H7 (cell line): ENCODE results near the gene POLDIP3. TPM values are rescaled to one million over a fixed set of nuclear protein-coding genes. Genes with fewer than 3 reads are reported as not detected.
"Not testable (repeated sequence)": the region's sequence is repeated elsewhere in the genome, so short reads cannot be mapped to it uniquely, and the experiment has no call there.

ENCODE experiments used
- DNase-seq: peaks from one replicate; pipeline ENCODE4 v3.0.0; 2012
- H3K27me3 ChIP-seq: 2 replicates; pipeline ENCODE4 v1.6.0; 2011; ENCODE audit warnings: mild to moderate bottlenecking, low read length; ENCODE audit not compliant: control insufficient read depth, insufficient read depth
- H3K36me3 ChIP-seq: replicated peaks from 2 replicates; pipeline ENCODE4 v1.5.1; 2011; ENCODE audit warnings: low read length; ENCODE audit not compliant: control insufficient read depth, insufficient read depth
- H3K4me3 ChIP-seq: 2 replicates; pipeline ENCODE4 v1.5.1; 2011; ENCODE audit warnings: low read depth, mild to moderate bottlenecking, control low read depth, low read length, moderate library complexity; ENCODE audit not compliant: insufficient read depth
- total RNA-seq: library from RNA; depleted of rRNA; stranded (reverse); fragments of >200 nt; shearing (Covaris generic); gene quantifications from 2 replicates; pipeline ENCODE4 v1.2.3, GENCODE V29; 2014

The POLDIP3 gene
- total RNA-seq, 1 experiment from 2014 or later = 43.2 TPM

DNA sequence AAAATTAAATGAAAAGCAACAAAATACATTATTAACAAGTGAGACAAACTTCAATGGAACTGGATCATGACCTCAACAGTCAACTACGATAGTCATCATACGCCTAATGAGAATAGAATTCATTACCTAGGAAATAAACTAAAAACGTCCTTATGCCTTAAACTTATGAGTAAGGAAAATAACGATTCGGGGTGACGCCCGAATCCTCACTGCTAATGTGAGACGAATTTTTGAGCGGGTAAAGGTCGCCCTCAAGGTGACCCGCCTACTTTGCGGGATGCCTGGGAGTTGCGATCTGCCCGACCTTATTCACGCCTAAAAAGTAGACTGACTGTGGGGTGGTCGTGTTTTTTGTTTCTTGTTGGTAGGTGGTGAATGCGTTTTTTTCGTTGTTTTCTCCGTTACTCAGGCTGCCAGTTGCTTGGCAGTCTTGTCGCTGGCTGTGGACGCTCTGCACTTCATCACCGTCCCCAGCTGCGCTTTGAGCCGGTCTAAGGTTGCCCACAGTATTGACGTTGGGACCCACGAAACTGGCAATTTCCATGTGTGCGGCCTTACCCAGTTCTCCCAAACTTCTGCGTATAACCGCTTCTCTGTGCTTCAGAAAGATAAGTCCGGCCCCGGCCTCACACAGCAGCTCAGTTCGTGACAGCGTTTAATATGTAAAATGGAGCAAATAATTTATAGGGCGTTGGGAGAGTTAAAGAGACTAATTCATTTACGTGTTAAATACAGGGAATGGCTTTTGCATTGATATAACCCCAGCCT is 593 bp upstream of the POLDIP3 start:
- no peaks in the 10 kb centered on the region for H3K27me3 ChIP-seq
- no peaks in the 10 kb centered on the region; the same call in none of the 2 replicates for H3K36me3 ChIP-seq
- peak overlapping the region; percentile 11; the same call in 1 of the 2 replicates for H3K4me3 ChIP-seq
- DNase-seq = peak; percentile 91

DNA sequence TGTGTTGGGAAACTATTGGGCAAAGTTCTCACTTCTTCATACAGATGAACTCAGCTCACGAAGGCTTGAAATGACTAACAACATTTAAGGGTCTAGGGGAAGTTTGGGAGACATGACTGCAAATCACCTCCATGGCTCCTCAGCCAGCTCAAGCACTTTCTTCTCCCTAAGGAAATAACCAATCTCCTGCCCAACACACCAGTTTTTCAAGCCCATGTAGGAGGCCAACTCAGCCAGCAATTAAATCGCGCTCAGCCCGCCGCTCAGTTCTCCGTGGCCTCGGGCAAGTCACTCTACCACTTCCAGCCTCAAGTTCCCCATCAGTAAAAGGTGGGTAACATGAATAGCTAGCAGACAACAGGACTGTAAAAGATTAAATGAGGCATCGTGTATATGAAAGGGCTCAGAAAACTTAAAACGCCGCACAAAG is 796 bp downstream of the POLDIP3 start:
- Histone ChIP-seq H3K36me3 (no peaks in the 10 kb centered on the region; the same call in none of the 2 replicates), H3K27me3 (no peaks in the 10 kb centered on the region), H3K4me3 (peak overlapping the region; percentile 89)
- DNase-seq = no peak

DNA sequence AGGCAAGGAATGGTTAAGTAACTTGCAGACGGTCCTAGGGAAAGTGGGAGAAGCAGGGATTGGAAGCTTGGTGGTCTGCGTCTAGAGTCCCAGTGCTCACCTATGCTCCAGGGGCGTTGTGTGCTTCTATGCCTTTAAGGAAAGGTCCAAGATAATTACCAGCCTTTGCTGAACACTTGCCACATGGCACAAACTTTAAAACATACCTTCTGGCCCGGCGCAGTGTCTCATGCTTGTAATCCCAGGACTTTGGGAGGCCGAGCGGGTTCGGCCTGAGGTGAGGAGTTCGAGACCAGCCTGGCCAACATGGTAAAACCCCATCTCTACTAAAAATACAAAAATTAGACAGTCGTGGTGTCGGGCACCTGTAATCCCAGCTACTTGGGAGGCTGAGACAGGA is 2.3 kb downstream of the POLDIP3 start:
- peaks cover 4% of the 10 kb centered on the region for H3K36me3 ChIP-seq
- no peak overlapping the region for H3K4me3 ChIP-seq

DNA sequence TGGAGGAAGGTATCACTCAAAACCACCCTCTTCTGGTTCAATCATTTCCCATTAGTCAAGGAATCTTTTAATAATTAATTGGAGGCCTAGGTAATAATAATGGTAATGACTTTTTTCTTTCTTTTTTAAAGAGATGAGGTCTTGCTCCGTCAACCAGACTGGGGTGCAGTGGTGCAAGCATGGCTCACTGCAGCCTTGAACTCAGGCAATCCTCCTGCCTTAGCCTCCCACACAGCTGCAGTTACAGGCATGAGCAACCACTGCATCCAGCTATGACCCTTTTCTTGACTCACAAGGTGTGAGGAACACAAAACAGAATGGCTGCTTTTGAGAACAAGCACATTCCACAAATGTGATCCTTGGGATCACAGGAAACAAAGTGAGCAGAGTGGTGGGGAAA is 3.6 kb downstream of the POLDIP3 start:
- DNase-seq = no peak
- peaks cover 4% of the 10 kb centered on the region for H3K36me3 ChIP-seq

More for the DNA sequence above, 2.3 kb downstream of the POLDIP3 start:
- DNase-seq = no peak
- no peaks in the 10 kb centered on the region for H3K27me3 ChIP-seq

DNA sequence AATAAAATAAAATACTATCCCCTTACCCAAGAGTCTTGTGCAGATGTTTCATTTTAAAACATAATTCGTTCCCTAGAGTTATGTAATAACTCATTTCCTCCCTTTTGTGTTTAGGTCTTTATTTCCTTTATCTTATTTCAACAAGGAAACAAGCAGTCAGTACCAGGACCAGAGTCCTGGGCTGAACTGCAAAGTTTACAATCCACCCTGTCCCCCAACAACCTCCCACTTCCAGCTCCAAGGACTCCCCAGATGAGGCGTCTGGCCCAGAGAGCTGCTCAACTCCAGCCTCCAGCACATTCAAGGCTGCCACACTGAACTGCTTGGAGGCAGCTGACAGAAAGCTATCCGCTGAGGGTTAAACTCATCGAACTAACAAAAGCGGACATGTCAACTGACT is 4.5 kb downstream of the POLDIP3 start:
- DNase-seq = no peak
- Histone ChIP-seq H3K36me3 (peaks cover 4% of the 10 kb centered on the region), H3K27me3 (no peaks in the 10 kb centered on the region), H3K4me3 (no peak overlapping the region)

More for the DNA sequence above, 3.6 kb downstream of the POLDIP3 start:
- H3K4me3 ChIP-seq = no peak overlapping the region
- no peaks in the 10 kb centered on the region for H3K27me3 ChIP-seq

DNA sequence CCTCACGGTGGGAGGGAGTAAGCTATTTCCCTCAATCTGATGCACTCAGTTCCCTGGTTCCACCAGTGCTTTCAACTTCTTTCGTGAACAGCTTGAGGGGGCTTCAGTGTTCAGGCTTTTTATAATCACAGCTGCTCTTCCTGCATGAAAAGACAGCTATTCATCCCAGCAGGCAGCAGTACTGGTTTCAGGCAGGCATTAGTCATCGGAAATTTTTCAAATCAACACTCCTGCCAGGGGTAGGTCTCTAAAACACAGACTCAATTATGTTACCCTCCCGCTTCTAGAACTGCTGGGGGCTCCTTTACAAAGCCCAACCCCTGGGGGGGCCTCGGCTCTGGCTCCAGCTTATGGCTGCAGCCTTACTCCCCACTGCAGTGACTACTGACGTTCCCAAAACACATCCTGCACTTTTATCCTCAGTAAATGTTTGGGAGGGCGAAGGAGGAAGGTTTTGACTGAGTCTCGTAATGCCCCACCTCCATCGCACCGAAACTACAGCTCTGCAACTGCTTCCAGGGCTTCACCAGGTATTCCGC is 5.8 kb downstream of the POLDIP3 start:
- peaks cover 5% of the 10 kb centered on the region for H3K36me3 ChIP-seq
- no peak overlapping the region for H3K4me3 ChIP-seq
- no peaks in the 10 kb centered on the region for H3K27me3 ChIP-seq
- no peak for DNase-seq

DNA sequence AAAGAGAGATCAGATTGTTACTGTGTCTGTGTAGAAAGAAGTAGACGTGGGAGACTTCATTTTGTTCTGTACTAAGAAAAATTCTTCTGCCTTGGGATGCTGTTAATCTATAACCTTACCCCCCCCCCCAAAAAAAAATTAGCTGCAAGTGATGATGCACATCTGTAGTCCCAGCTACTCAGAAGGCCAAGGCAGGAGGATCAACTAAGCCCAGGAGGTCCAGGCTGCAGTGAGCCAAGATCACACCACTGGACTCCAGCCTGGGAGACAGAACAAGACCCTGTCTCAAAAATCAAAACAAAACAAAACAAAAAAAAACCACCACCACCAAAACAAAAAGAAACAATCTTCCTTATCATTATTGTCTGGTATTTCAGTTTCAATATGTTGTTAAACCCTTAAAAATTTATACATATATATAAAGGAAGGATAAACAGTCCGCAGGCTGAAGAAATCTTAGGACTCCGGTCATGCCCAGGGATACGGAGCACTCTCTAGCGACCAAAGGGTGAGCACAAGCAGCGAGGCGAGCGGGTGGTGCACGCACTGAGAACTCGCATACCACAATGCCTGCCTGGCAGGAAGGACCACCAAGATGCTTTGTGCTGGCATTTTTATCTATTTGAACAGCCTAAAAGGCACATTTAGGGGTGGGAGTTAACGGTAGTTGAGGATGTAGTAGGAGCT is 6.4 kb downstream of the POLDIP3 start:
- no peaks in the 10 kb centered on the region for H3K27me3 ChIP-seq
- no peak for DNase-seq
- H3K36me3 ChIP-seq = peaks cover 5% of the 10 kb centered on the region
- no peak overlapping the region for H3K4me3 ChIP-seq

DNA sequence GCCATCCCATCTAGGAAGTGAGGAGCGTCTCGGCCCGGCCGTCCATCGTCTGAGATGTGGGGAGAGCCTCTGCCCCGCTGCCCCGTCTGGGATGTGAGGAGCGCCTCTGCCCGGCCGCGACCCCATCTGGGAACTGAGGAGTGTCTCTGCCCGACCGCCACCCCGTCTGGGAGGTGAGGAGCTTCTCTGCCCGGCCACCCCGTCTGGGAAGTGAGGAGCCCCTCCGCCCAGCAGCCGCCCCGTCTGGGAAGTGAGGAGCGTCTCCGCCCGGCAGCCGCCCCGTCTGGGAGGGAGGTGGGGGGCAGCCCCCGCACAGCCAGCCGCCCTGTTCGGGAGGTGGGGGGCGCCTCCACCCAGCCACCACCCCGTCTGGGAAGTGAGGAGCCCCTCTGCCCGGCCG is 7.0 kb downstream of the POLDIP3 start:
- H3K27me3 ChIP-seq, H3K36me3 ChIP-seq, H3K4me3 ChIP-seq, DNase-seq: not testable (repeated sequence)

DNA sequence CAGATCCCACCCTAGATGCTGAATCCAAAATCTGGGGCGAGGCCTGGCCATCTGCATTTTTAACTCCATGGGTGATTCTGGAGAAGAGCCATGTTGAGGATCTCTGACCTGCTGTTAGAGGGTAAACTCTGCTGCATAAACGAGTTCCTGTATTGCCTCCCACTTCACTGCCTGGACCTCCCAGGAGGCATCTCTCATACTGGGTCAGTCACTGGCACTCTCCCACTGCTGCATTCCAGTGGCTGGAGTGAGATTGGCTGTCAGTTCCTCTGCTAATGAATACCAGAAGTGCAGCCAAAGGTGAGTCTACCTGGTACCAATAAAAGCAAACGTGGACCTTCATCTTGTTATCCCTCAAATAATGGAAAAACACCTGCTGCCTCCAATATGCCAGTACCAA is 10.3 kb downstream of the POLDIP3 start:
- H3K4me3 ChIP-seq = no peak overlapping the region
- H3K27me3 ChIP-seq = no peaks in the 10 kb centered on the region
- peaks cover 22% of the 10 kb centered on the region for H3K36me3 ChIP-seq
- DNase-seq = no peak

DNA sequence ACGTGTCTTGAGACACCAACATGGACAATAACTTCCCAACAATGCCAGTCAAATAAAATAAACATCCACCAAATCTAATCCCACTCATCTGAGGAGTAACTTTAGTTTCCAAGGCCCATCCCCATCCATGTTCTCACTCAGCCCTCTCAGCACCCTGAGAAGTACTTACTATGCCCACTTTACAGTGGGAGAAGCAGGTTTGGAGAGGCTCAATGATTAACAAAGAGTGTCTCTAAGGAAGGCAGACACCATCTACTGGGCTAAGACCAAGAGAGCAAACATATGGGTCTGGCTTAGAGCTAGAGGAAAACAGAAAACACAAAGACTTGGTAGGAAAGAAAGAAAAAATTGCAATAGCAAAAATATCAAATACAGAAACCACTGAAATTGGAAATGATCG is 11.3 kb downstream of the POLDIP3 start:
- H3K4me3 ChIP-seq = no peak overlapping the region
- DNase-seq = no peak
- H3K36me3 ChIP-seq = peaks cover 25% of the 10 kb centered on the region

DNA sequence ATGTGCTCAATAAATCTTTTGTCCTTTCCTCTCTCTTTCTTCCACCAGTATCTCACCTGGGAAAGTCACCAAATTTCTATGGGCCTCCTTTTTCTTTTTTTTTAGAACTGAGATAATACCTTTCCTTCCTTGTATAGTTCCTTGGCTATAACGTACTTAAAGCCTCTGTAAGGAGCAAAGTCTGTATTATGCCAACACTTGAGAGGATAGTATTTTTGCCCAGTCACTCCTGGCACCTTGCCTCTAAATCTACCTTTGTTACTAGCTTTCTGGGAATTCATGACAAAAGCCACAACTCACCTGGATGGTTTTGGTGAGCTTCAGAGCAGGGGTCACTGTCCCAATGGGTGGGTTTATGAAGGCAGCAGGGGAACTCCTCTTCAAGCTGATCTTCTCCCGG is 12.2 kb downstream of the POLDIP3 start:
- DNase-seq = no peak
- Histone ChIP-seq H3K27me3 (no peaks in the 10 kb centered on the region), H3K4me3 (no peak overlapping the region), H3K36me3 (peaks cover 26% of the 10 kb centered on the region)

More for the DNA sequence above, 11.3 kb downstream of the POLDIP3 start:
- no peaks in the 10 kb centered on the region for H3K27me3 ChIP-seq

DNA sequence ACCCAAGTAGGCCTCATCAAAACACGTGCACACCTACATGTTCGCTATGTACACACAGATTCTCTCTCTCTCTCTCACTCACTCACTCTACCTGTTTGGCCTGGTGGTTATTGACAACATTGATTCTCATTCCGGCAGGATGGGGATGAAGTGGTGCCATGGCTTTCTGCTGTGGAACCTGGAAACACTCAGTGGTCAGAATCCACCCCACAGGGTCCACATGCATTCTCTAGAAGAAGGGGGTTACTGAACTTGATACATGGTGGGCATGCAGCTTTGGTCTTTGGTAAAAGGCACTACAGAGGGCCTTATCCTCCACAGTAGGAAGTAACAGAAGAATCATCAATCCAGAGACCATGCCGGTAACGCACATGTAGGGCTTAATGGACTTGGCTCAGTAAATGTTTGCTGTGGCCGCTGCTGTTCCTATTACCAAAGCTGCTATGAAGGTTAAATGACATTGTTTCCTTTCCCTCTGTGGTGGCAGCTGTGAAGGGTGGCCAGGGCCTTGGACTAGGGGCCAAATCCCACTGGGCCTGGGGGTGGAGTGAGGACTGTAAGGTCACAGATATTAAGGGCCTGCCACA is 12.7 kb downstream of the POLDIP3 start:
- Histone ChIP-seq H3K27me3 (no peaks in the 10 kb centered on the region), H3K36me3 (peaks cover 30% of the 10 kb centered on the region), H3K4me3 (no peak overlapping the region)
- DNase-seq = no peak

DNA sequence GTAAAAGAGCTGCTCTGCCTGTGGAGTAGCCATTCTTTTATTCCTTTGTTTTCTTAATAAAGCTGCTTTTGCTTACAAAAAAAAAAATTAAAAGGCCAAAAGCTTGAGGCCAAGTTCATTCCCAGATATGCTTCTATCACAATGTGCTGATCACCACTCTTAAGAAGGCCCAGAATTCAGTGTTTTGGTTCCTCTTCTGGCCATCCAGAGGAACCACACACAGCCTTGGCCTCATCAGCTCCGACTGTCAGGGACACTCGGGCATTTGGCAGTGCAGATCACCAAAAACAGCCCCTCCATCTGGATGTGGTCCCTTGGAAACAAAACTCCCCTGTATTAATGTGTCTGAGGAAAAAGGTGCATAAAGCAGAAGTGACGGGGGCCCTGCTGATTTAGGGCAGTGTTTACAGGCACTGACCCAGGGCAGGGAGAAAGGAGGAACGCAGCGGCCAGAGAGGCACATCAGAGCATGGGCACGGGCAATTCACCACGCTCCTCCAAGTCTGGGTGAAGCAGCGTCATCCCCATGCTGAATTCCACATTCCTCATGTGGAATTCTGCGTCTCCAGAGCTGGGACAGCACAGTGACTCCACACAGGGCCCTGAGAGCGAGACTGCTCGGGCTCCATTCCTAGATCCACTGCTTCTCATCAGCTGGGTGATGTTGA is 17.7 kb downstream of the POLDIP3 start:
- H3K36me3 ChIP-seq = peaks cover 51% of the 10 kb centered on the region
- no peak for DNase-seq

DNA sequence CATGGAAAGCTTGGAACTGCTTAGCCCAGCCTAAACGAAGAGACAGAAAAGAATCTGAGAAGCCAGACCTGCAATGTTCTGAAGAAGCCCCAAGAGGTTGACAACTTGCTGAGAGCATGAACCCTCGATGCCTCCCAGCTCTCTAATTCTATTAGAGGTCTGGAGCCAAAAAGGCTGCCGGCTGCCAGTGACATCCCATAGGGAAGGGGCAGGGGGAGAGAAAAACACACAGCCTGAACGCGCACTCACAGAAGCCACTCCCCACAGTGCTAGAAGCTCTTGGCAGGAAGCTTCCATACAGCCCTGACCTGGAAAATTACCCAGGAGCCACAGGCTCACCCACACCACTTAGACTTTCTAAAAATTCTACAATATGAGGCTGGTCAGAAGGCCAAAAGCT is 18.3 kb downstream of the POLDIP3 start:
- no peak for DNase-seq
- H3K27me3 ChIP-seq = no peaks in the 10 kb centered on the region
- H3K36me3 ChIP-seq = peaks cover 54% of the 10 kb centered on the region
- H3K4me3 ChIP-seq = no peak overlapping the region

More for the DNA sequence above, 17.7 kb downstream of the POLDIP3 start:
- Histone ChIP-seq H3K27me3 (no peaks in the 10 kb centered on the region), H3K4me3 (no peak overlapping the region)
